OCI-LY7 (cell line): Measurements from ENCODE around the gene NAALADL2.

Source experiments
- CTCF ChIP-seq: fragments of 200-600 bp; sonication (generic); conservative IDR thresholded peaks from 2 replicates; pipeline ENCODE4 v1.5.1; 2014; ENCODE audit warnings: mild to moderate bottlenecking, antibody characterized with exemption, low read length, moderate library complexity, mixed read lengths
- EZH2phosphoT487 ChIP-seq: fragments of 200-600 bp; sonication (generic); IDR thresholded peaks from 2 replicates; pipeline ENCODE4 v1.6.1; 2018; ENCODE audit warnings: low read depth, borderline replicate concordance, mild to moderate bottlenecking, mixed run types, antibody characterized with exemption, low read length, moderate library complexity, mixed read lengths

DNA sequence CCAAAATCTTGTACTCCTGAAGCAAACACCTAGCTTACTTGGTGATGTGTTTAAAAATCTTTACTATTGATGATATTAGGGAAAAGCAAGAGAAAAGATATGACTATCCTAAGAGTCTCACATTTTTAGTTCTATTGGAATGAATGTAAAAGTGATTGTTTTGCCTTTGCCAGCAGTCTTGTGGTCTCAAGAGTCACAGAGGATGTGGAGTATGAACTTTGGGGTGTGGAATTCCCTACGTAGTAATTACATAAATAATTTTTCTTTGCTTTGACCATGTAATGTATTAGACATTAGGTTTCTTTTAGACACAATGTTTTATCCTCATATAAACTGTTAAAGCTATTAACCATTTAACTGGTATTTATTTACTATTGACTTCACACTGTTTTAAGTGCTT is 387.6 kb downstream of the NAALADL2 start:
- TF ChIP-seq CTCF (no peak), EZH2phosphoT487 (no peak)
